Measurements from ENCODE around the gene COL11A2.

The COL11A2 gene

GRCh38 chr6:33206027-33206863 lies 14.0 kb upstream of the COL11A2 start:
- DNase-seq: no peak

GRCh38 chr6:33205191-33206026 lies 13.1 kb upstream of the COL11A2 start:
- DNase-seq: peak; percentile 70

- peak; percentile 96 for DNase-seq
Observed at GRCh38 chr6:33204415-33205190, 12.3 kb upstream of the COL11A2 start, which contains the start of gene HSD17B8. TSS of gene HSD17B8 (plus strand) at chr6:33204655. CDS start at chr6:33204669, 14 bp downstream.

GRCh38 chr6:33204165-33204414 lies 11.8 kb upstream of the COL11A2 start:
- DNase-seq: no peak

- no peak for DNase-seq
Observed at GRCh38 chr6:33203443-33204164, 11.3 kb upstream of the COL11A2 start.

GRCh38 chr6:33202799-33203198 lies 10.5 kb upstream of the COL11A2 start:
- no peak for DNase-seq

- no peak for DNase-seq
Observed at GRCh38 chr6:33201935-33202334, 9.7 kb upstream of the COL11A2 start.

- DNase-seq: no peak
Observed at GRCh38 chr6:33201147-33201545, 8.9 kb upstream of the COL11A2 start.

- DNase-seq: peak; percentile 99
Observed at GRCh38 chr6:33200219-33201146, 8.2 kb upstream of the COL11A2 start, which contains the start of the genes RXRB and SLC39A7. TSS of gene RXRB (minus strand) at chr6:33200665. CDS start at chr6:33200476, 189 bp downstream. TSS of gene SLC39A7 (plus strand) at chr6:33200867. CDS start at chr6:33201246, 379 bp downstream.

- DNase-seq: peak; percentile 92
Observed at GRCh38 chr6:33199687-33200218, 7.5 kb upstream of the COL11A2 start.

- DNase-seq: no peak
Observed at GRCh38 chr6:33198853-33199436, 6.7 kb upstream of the COL11A2 start.

- no peak for DNase-seq
Observed at GRCh38 chr6:33198159-33198852, 6.0 kb upstream of the COL11A2 start.

GRCh38 chr6:33197431-33198048 lies 5.3 kb upstream of the COL11A2 start:
- peak; percentile 87 for DNase-seq

GRCh38 chr6:33195304-33196165 lies 3.3 kb upstream of the COL11A2 start:
- DNase-seq: no peak

GRCh38 chr6:33194431-33194979 lies 2.2 kb upstream of the COL11A2 start:
- no peak for DNase-seq

GRCh38 chr6:33193619-33194018 lies 1.4 kb upstream of the COL11A2 start:
- no peak for DNase-seq

GRCh38 chr6:33192671-33193602 lies 670 bp upstream of the COL11A2 start:
- peak; percentile 44 for DNase-seq

All from DMS53 (cell line).